ENCODE data around the gene CORO2B.

The CORO2B gene

DNA sequence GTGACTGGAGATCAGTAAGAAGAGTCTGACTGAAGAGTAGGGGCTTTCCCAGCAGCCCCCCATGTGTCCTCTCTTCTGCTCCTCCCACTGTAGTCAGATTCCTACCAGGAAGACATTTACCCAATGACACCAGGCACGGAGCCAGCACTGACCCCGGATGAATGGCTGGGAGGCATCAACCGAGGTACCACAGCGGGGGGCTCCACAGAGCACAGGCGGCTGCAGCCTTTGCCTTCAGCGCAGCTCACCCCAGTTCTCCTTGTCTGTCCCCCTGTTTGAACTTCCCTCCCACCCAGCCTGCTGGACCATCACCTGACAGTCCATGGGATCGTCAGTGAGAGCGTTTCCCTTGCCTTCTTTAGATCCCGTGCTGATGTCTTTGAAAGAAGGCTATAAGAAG lies 140.3 kb downstream of the CORO2B start:
- CTCF ChIA-PET = interaction anchor here (1.6 kb wide), 1 partner anchor 11 kb away, joined by 3 read pairs; no protein-coding TSS in a partner anchor
- POLR2A ChIA-PET = no interaction called here
- TF ChIP-seq, protein P1, sequence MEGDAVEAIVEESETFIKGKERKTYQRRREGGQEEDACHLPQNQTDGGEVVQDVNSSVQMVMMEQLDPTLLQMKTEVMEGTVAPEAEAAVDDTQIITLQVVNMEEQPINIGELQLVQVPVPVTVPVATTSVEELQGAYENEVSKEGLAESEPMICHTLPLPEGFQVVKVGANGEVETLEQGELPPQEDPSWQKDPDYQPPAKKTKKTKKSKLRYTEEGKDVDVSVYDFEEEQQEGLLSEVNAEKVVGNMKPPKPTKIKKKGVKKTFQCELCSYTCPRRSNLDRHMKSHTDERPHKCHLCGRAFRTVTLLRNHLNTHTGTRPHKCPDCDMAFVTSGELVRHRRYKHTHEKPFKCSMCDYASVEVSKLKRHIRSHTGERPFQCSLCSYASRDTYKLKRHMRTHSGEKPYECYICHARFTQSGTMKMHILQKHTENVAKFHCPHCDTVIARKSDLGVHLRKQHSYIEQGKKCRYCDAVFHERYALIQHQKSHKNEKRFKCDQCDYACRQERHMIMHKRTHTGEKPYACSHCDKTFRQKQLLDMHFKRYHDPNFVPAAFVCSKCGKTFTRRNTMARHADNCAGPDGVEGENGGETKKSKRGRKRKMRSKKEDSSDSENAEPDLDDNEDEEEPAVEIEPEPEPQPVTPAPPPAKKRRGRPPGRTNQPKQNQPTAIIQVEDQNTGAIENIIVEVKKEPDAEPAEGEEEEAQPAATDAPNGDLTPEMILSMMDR (IDR thresholded peaks at IDR 0.05; ENCODE audit: control extremely low read depth, extremely low read depth, low read depth, missing control alignments) = no peak
- DNase-seq (ENCODE audit: extremely low spot score) = no peak

DNA sequence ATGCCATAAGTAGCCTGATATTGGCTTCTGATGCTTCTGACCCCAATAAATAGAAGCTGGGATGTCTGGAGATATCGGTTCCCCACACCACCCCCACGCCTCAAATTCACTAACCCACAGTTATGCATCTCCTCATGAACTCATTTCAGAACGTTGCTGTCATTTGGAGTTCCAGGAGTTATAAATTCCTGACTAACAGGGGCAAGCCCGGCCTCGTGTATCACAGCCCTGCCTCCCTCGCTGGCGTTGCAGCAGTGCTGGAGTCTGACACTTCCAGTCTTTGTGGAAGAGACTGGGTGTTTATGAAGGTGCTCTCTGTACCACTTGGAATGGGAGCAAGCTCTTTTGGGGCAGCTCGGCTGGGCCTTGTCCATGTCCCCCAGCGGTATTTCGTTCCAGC lies 140.9 kb downstream of the CORO2B start:
- DNase-seq (ENCODE audit: extremely low spot score) = no peak
- TF ChIP-seq, protein P1 (IDR thresholded peaks at IDR 0.05; ENCODE audit: control extremely low read depth, extremely low read depth, low read depth, missing control alignments) = no peak
- ChIA-PET POLR2A (no interaction called here), CTCF (interaction anchor here (0.8 to 3.5 kb wide), 5 partner anchors 10 to 175 kb away, joined by 3 to 13 read pairs (median 3); no protein-coding TSS in a partner anchor)

- ChIA-PET CTCF (interaction anchor here (1.5 to 3.5 kb wide), 4 partner anchors 13 to 154 kb away, joined by 5 to 13 read pairs (median 7); no protein-coding TSS in a partner anchor), POLR2A (no interaction called here)
- TF ChIP-seq, protein P1 (IDR thresholded peaks at IDR 0.05; ENCODE audit: control extremely low read depth, extremely low read depth, low read depth, missing control alignments) = no peak
- no peak for DNase-seq (ENCODE audit: extremely low spot score)
Observed at GRCh38 chr15:68721886-68722285, 143.1 kb downstream of the CORO2B start.

DNA sequence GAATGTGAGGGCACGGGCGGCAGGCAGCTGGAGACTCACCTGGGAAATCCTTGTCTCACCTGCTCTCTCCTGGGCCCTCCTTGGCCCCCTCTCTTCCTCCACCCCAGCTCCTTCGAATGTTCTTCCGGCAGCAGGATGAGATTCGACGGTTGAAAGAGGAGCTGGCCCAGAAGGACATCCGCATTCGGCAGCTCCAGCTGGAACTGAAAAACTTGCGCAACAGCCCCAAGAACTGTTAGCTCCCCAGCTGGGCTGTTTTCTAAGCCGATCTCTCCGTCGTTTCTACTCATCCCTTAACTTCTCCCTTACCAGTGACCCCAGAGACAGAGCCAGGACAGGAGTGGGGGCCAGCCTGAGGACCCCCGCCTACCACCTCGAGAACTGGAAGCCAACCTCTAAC lies 146.9 kb downstream of the CORO2B start:
- ChIA-PET CTCF (interaction anchor here (0.7 to 2.5 kb wide), 4 partner anchors 9 to 171 kb away, joined by 3 to 10 read pairs (median 4); no protein-coding TSS in a partner anchor), POLR2A (no interaction called here)
- no peak for DNase-seq (ENCODE audit: extremely low spot score)
- TF ChIP-seq, protein P1 (IDR thresholded peaks at IDR 0.05; ENCODE audit: control extremely low read depth, extremely low read depth, low read depth, missing control alignments) = no peak

- POLR2A ChIA-PET = no interaction called here
- no peak for DNase-seq (ENCODE audit: extremely low spot score)
- CTCF ChIA-PET = interaction anchor here (1.0 to 2.5 kb wide), 3 partner anchors 9 to 172 kb away, joined by 4 to 10 read pairs (median 4); no protein-coding TSS in a partner anchor
- TF ChIP-seq, protein P1 (IDR thresholded peaks at IDR 0.05; ENCODE audit: control extremely low read depth, extremely low read depth, low read depth, missing control alignments) = no peak
Observed at GRCh38 chr15:68726246-68726645, 147.5 kb downstream of the CORO2B start.

- TF ChIP-seq, protein P1 (IDR thresholded peaks at IDR 0.05; ENCODE audit: control extremely low read depth, extremely low read depth, low read depth, missing control alignments) = no peak
- POLR2A ChIA-PET = no interaction called here
Observed at GRCh38 chr15:68729789-68730411, 151.1 kb downstream of the CORO2B start.

More at GRCh38 chr15:68729789-68730411, 151.1 kb downstream of the CORO2B start:
- DNase-seq (ENCODE audit: extremely low spot score) = no peak
- CTCF ChIA-PET = interaction anchor here (0.8 to 5.8 kb wide), 4 partner anchors 10 to 146 kb away, joined by 3 to 67 read pairs (median 3); no protein-coding TSS in a partner anchor

All from GM10248 (cell line).